ENCODE results near the gene RYR3. TPM values are rescaled to one million over a fixed set of nuclear protein-coding genes. Genes with fewer than 3 reads are reported as not detected.

RYR3 gene
- total and polyA plus RNA-seq, 10 of the 15 experiments (the other 5 are each of a cell fraction or from before 2014, with no cell fraction given), result under 0.01 to 0.44 (median 0.16) TPM; not detected in 5

- TF ChIP-seq REST (IDR thresholded peaks at IDR 0.05; ENCODE audit: low read depth, low read length) (no peak), MTA2 (IDR thresholded peaks at IDR 0.05; ENCODE audit: low read depth) (no peak), NFYA (IDR thresholded peaks at IDR 0.05; ENCODE audit: borderline replicate concordance, low read depth, low read length) (no peak), PAX8 (IDR thresholded peaks at IDR 0.05) (no peak), SMC3 (IDR thresholded peaks at IDR 0.05; ENCODE audit: borderline replicate concordance, low read length) (no peak), KLF5 (IDR thresholded peaks at IDR 0.05; ENCODE audit: partially characterized antibody) (no peak), SMAD5 (IDR thresholded peaks at IDR 0.05; ENCODE audit: low read depth) (no peak), RB1 (IDR thresholded peaks at IDR 0.05; ENCODE audit: borderline replicate concordance) (no peak), KAT2A (conservative IDR thresholded peaks at IDR 0.05; ENCODE audit: control insufficient read depth, low read depth, low read length) (no peak)
- TF ChIP-seq, protein P1, sequence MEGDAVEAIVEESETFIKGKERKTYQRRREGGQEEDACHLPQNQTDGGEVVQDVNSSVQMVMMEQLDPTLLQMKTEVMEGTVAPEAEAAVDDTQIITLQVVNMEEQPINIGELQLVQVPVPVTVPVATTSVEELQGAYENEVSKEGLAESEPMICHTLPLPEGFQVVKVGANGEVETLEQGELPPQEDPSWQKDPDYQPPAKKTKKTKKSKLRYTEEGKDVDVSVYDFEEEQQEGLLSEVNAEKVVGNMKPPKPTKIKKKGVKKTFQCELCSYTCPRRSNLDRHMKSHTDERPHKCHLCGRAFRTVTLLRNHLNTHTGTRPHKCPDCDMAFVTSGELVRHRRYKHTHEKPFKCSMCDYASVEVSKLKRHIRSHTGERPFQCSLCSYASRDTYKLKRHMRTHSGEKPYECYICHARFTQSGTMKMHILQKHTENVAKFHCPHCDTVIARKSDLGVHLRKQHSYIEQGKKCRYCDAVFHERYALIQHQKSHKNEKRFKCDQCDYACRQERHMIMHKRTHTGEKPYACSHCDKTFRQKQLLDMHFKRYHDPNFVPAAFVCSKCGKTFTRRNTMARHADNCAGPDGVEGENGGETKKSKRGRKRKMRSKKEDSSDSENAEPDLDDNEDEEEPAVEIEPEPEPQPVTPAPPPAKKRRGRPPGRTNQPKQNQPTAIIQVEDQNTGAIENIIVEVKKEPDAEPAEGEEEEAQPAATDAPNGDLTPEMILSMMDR (IDR thresholded peaks at IDR 0.05 in 2 of 3, conservative IDR thresholded peaks at IDR 0.05 in 1 of 3; ENCODE audit: control insufficient read depth in 2 of 3, extremely low read depth in 1 of 3, insufficient read depth in 1 of 3, low read depth in 3 of 3, low read length in 3 of 3), result no peak
Observed at GRCh38 chr15:33857726-33858125, 547.0 kb downstream of the RYR3 start (continued).
